GM10266 (cell line): ENCODE results near the gene SGCD.

Experiments
- DNase-seq: peaks from one replicate; pipeline ENCODE4 v3.0.0; 2012; ENCODE audit errors: extremely low spot score
- TF ChIP-seq, protein P1 (sequence below): IDR thresholded peaks from 2 replicates; pipeline ENCODE4 v1.5.1; 2012; ENCODE audit warnings: mild to moderate bottlenecking, low read depth; ENCODE audit not compliant: control insufficient read depth, insufficient read depth; ENCODE audit errors: missing control alignments

Gene SGCD

DNA sequence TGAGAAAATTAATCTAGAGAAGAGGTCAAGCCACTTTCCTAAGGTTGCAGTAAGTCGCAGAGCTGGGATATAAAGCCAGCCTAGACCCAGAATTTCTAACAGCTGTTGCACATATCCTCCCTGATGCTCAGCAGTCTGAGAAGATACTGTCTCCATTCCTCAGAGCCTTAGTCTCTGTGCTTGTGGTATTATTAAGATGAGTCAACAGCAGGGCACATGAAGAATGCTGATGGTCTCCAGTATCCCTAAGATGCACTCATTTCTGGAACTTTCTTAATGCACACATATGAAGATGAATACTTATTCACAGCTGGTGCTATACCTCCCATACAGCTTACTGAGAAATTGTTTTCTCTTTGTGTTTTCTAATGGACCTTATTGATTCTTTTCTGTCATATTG lies 32.5 kb downstream of the SGCD start:
- TF ChIP-seq, protein P1, sequence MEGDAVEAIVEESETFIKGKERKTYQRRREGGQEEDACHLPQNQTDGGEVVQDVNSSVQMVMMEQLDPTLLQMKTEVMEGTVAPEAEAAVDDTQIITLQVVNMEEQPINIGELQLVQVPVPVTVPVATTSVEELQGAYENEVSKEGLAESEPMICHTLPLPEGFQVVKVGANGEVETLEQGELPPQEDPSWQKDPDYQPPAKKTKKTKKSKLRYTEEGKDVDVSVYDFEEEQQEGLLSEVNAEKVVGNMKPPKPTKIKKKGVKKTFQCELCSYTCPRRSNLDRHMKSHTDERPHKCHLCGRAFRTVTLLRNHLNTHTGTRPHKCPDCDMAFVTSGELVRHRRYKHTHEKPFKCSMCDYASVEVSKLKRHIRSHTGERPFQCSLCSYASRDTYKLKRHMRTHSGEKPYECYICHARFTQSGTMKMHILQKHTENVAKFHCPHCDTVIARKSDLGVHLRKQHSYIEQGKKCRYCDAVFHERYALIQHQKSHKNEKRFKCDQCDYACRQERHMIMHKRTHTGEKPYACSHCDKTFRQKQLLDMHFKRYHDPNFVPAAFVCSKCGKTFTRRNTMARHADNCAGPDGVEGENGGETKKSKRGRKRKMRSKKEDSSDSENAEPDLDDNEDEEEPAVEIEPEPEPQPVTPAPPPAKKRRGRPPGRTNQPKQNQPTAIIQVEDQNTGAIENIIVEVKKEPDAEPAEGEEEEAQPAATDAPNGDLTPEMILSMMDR: no peak
- no peak for DNase-seq

- TF ChIP-seq, protein P1: no peak
- no peak for DNase-seq
These were observed 34.6 kb downstream of the SGCD start for GRCh38 chr5:156361436-156362109.

GRCh38 chr5:156363861-156364260 lies 36.9 kb downstream of the SGCD start:
- DNase-seq: no peak
- TF ChIP-seq, protein P1: no peak

- DNase-seq: no peak
- TF ChIP-seq, protein P1: no peak
These were observed 39.6 kb downstream of the SGCD start for GRCh38 chr5:156366521-156366920.

DNA sequence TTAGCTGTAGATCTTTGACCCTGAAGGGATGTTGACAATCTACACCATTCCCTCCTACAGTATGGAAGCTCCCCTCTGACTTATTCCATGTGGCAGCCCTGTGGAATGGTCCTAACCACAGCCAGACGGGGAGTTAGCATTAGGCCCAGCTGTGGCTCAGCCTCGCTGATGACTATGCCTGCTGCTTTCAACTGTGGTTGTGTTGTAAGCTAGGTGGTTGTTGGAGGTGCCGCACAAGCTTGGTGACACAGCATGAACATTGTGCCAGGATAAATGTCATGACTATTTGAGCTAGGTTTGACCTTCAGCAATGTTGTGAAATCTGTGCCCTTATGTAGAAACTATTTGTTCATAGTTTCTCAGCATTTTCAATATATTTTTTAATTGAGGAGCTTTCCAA lies 40.6 kb downstream of the SGCD start:
- TF ChIP-seq, protein P1: no peak
- DNase-seq: no peak

GRCh38 chr5:156375895-156376495 lies 49.0 kb downstream of the SGCD start:
- DNase-seq: peak; percentile 5
- TF ChIP-seq, protein P1: no peak

GRCh38 chr5:156376751-156377150 lies 49.8 kb downstream of the SGCD start:
- TF ChIP-seq, protein P1: no peak
- DNase-seq: no peak
